H1 (cell line): ENCODE results near the gene TXNRD2. TPM values are rescaled to one million over a fixed set of nuclear protein-coding genes. Genes with fewer than 3 reads are reported as not detected.
A peak's percentile ranks its signal among the peaks of the same experiment; 100 is the strongest.

ENCODE experiments used
- CTCF ChIA-PET: fragments of 300-600 bp; sonication (Branson Sonifier 250); formaldehyde crosslinking; loops from one replicate; lab custom pipeline; 2021; ENCODE audit not compliant: partially characterized antibody; lab: Charles Lee
- POLR2A ChIA-PET: fragments of 300-600 bp; sonication (Branson Sonifier 250); formaldehyde crosslinking; loops from one replicate; lab custom pipeline; 2021; ENCODE audit warnings: inconsistent platforms; ENCODE audit not compliant: partially characterized antibody; lab: Charles Lee
- DNase-seq, 2 experiments: peaks; one replicate each; pipeline versions ENCODE4 v3.0.0 to v3.0.0-alpha.2; 2010 to 2022; ENCODE audit warnings: low spot score in 2 of 2, low read depth in 1 of 2, mixed read lengths in 1 of 2
- FAIRE-seq: peaks from 2 replicates; lab custom pipeline; 2011; peaks lifted over from hg19 to GRCh38; lab: Jason Lieb, UNC
- H2AFZ ChIP-seq: 2 replicates; pipeline ENCODE4 v1.8.1; 2012; ENCODE audit warnings: low read length, inconsistent platforms
- H2AK5ac ChIP-seq: 2 replicates; pipeline ENCODE4 v1.6.1; 2013; ENCODE audit warnings: low read depth, low read length
- H2BK120ac ChIP-seq: replicated peaks from 2 replicates; pipeline ENCODE3; 2013; ENCODE audit warnings: low read depth, low read length, inconsistent platforms
- H2BK12ac ChIP-seq: 2 replicates; pipeline ENCODE4 v1.6.1; 2013; ENCODE audit warnings: low read depth, low read length
- H2BK15ac ChIP-seq: 2 replicates; pipeline ENCODE4 v1.6.1; 2013; ENCODE audit warnings: low read length
- H2BK20ac ChIP-seq: 2 replicates; pipeline ENCODE4 v1.6.1; 2013; ENCODE audit warnings: low read length
- H2BK5ac ChIP-seq: 2 replicates; pipeline ENCODE4 v1.6.1; 2013; ENCODE audit warnings: low read depth, low read length
- H3K14ac ChIP-seq: 2 replicates; pipeline ENCODE4 v1.6.1; 2013; ENCODE audit warnings: inconsistent platforms; ENCODE audit not compliant: insufficient read length
- H3K18ac ChIP-seq: 2 replicates; pipeline ENCODE4 v1.6.1; 2013; ENCODE audit warnings: low read length; ENCODE audit errors: extremely low read depth
- H3K23ac ChIP-seq: 2 replicates; pipeline ENCODE4 v1.6.1; 2013; ENCODE audit warnings: inconsistent platforms; ENCODE audit not compliant: insufficient read length
- H3K23me2 ChIP-seq: 2 replicates; pipeline ENCODE4 v1.6.1; 2013; ENCODE audit warnings: low read depth, low read length
- H3K27ac ChIP-seq: 2 replicates; pipeline ENCODE4 v1.6.1; 2011; ENCODE audit warnings: low read depth, low read length, inconsistent platforms
- H3K27me3 ChIP-seq, 4 experiments: replicated peaks in 1 of 4; 1 replicate in 1 of 4; 2 replicates in 3 of 4; pipeline versions ENCODE4 v1.6.1 to v1.8.1; 2011 to 2013; ENCODE audit warnings: low read length in 3 of 4, mild to moderate bottlenecking in 3 of 4, inconsistent platforms in 2 of 4, mixed read lengths in 2 of 4, moderate library complexity in 1 of 4; ENCODE audit not compliant: control insufficient read depth in 3 of 4, insufficient read depth in 3 of 4; ENCODE audit errors: extremely low read depth in 1 of 4
- H3K36me3 ChIP-seq, 4 experiments: 2 replicates each; pipeline versions ENCODE4 v1.6.1 to v1.8.1; 2011 to 2013; ENCODE audit warnings: mild to moderate bottlenecking in 4 of 4, low read length in 3 of 4, moderate library complexity in 2 of 4, control low read depth in 1 of 4, inconsistent platforms in 1 of 4; ENCODE audit not compliant: insufficient read depth in 4 of 4, control insufficient read depth in 2 of 4
- H3K4ac ChIP-seq: replicated peaks from 2 replicates; pipeline ENCODE3; 2013; ENCODE audit warnings: low read length, low read depth, mixed read lengths, inconsistent platforms; ENCODE audit not compliant: insufficient read length
- H3K4me1 ChIP-seq, 4 experiments: replicated peaks in 1 of 4; 1 replicate in 1 of 4; 2 replicates in 3 of 4; pipeline versions ENCODE4 v1.6.1 to v1.8.1; 2011 to 2013; ENCODE audit warnings: low read length in 3 of 4, inconsistent platforms in 2 of 4, mixed read lengths in 1 of 4; ENCODE audit not compliant: insufficient read depth in 4 of 4, control insufficient read depth in 3 of 4
- H3K4me2 ChIP-seq, 2 experiments: 2 replicates each; pipeline versions ENCODE4 v1.6.1 to v1.8.1; 2011 to 2013; ENCODE audit warnings: low read depth in 2 of 2, low read length in 2 of 2, control low read depth in 1 of 2, inconsistent platforms in 1 of 2, mild to moderate bottlenecking in 1 of 2; ENCODE audit not compliant: insufficient read depth in 1 of 2
- H3K4me3 ChIP-seq, 4 experiments: fragments of 200-600, 300-600 bp in 1 of 4; sonication (generic), shearing (Covaris generic), sonication (Bioruptor Twin) in 1 of 4; 2 replicates each; pipeline versions ENCODE4 v1.5.1 to v1.8.1; 2011 to 2016; ENCODE audit warnings: low read length in 4 of 4, low read depth in 3 of 4, control low read depth in 2 of 4, inconsistent platforms in 2 of 4, mild to moderate bottlenecking in 2 of 4, mixed read lengths in 1 of 4, moderate library complexity in 1 of 4; ENCODE audit not compliant: insufficient read depth in 2 of 4; ENCODE audit errors: extremely low read depth in 1 of 4
- H3K56ac ChIP-seq: replicated peaks from 2 replicates; pipeline ENCODE3; 2013; ENCODE audit warnings: low read depth, mild to moderate bottlenecking, mixed read lengths, low read length, inconsistent platforms; ENCODE audit not compliant: insufficient read length
- H3K79me1 ChIP-seq: 2 replicates; pipeline ENCODE4 v1.6.1; 2013; ENCODE audit warnings: low read depth, low read length, control low read depth
- H3K79me2 ChIP-seq, 2 experiments: 2 replicates each; pipeline versions ENCODE4 v1.6.1 to v1.8.1; 2012 to 2013; ENCODE audit warnings: low read length in 2 of 2, mild to moderate bottlenecking in 2 of 2, inconsistent platforms in 1 of 2; ENCODE audit not compliant: insufficient read depth in 2 of 2, control insufficient read depth in 1 of 2
- H3K9ac ChIP-seq, 4 experiments: replicated peaks in 1 of 4; 1 replicate in 1 of 4; 2 replicates in 3 of 4; pipeline versions ENCODE4 v1.6.1 to v1.8.1; 2011 to 2013; ENCODE audit warnings: low read depth in 3 of 4, low read length in 3 of 4, control low read depth in 2 of 4, mild to moderate bottlenecking in 2 of 4, moderate library complexity in 2 of 4, inconsistent platforms in 1 of 4; ENCODE audit errors: extremely low read depth in 1 of 4
- H3K9me3 ChIP-seq, 2 experiments: 2 replicates each; pipeline versions ENCODE4 v1.6.1 to v1.8.1; 2012 to 2013; ENCODE audit warnings: mild to moderate bottlenecking in 2 of 2, moderate library complexity in 2 of 2, control low read depth in 1 of 2, inconsistent platforms in 1 of 2, low read depth in 1 of 2, low read length in 1 of 2, mixed read lengths in 1 of 2; ENCODE audit not compliant: insufficient read depth in 2 of 2
- H4K20me1 ChIP-seq, 2 experiments: replicated peaks in 1 of 2; 2 replicates each; pipeline versions ENCODE3 to v1.8.1; 2011 to 2013; ENCODE audit warnings: inconsistent platforms in 2 of 2, low read length in 2 of 2, mild to moderate bottlenecking in 1 of 2; ENCODE audit not compliant: insufficient read depth in 2 of 2, control insufficient read depth in 1 of 2
- H4K5ac ChIP-seq: 2 replicates; pipeline ENCODE4 v1.6.1; 2013; ENCODE audit warnings: low read length, low read depth, mixed read lengths, inconsistent platforms; ENCODE audit not compliant: insufficient read length
- H4K8ac ChIP-seq: 2 replicates; pipeline ENCODE4 v1.8.0; 2013; ENCODE audit warnings: mild to moderate bottlenecking, moderate library complexity, low read length, inconsistent platforms; ENCODE audit not compliant: insufficient read depth; ENCODE audit errors: extremely low read depth
- H4K91ac ChIP-seq: replicated peaks from 2 replicates; pipeline ENCODE3; 2013; ENCODE audit warnings: low read length, mixed read lengths, inconsistent platforms; ENCODE audit not compliant: insufficient read length
- BCL11A ChIP-seq, 2 experiments: IDR thresholded peaks; one replicate each; pipeline ENCODE4 v1.6.1; 2011; ENCODE audit warnings: low read depth in 2 of 2, low read length in 2 of 2, mild to moderate bottlenecking in 2 of 2
- CEBPB ChIP-seq: IDR thresholded peaks from 2 replicates; pipeline ENCODE4 v1.6.1; 2012; ENCODE audit warnings: low read depth, low read length
- E2F6 ChIP-seq: IDR thresholded peaks from 2 replicates; pipeline ENCODE4 v1.6.1; 2012; ENCODE audit warnings: inconsistent platforms
- KDM5A ChIP-seq: fragments of 200-600 bp; IDR thresholded peaks from 2 replicates; pipeline ENCODE4 v1.7.1; 2012; ENCODE audit warnings: mild to moderate bottlenecking, low read length, inconsistent platforms, mixed read lengths
- RAD21 ChIP-seq, 2 experiments: IDR thresholded peaks in 1 of 2; conservative IDR thresholded peaks in 1 of 2; 2 replicates each; pipeline ENCODE4 v1.6.1; 2011; ENCODE audit warnings: low read depth in 2 of 2, low read length in 2 of 2, improper control_type of control experiment in 1 of 2, inconsistent platforms in 1 of 2, mild to moderate bottlenecking in 1 of 2, moderate library complexity in 1 of 2
- SIN3A ChIP-seq, 2 experiments: IDR thresholded peaks in 1 of 2; conservative IDR thresholded peaks in 1 of 2; 2 replicates each; pipeline ENCODE4 v1.6.1; 2011 to 2012; ENCODE audit warnings: low read length in 2 of 2, improper control_type of control experiment in 1 of 2, low read depth in 1 of 2, mild to moderate bottlenecking in 1 of 2
- SP1 ChIP-seq: IDR thresholded peaks from 2 replicates; pipeline ENCODE4 v1.6.1; 2011; ENCODE audit warnings: low read depth, low read length
- SUZ12 ChIP-seq: fragments of 200-600 bp; sonication (generic); IDR thresholded peaks from 2 replicates; pipeline ENCODE4 v1.6.1; 2012; ENCODE audit warnings: mild to moderate bottlenecking, inconsistent platforms, low read length, moderate library complexity, mixed read lengths
- TBP ChIP-seq: IDR thresholded peaks from 2 replicates; pipeline ENCODE4 v1.6.1; 2011; ENCODE audit warnings: low read depth, low read length, improper control_type of control experiment
- TCF12 ChIP-seq: IDR thresholded peaks from 2 replicates; pipeline ENCODE4 v1.6.1; 2011; ENCODE audit warnings: low read depth, mild to moderate bottlenecking, low read length
- WGBS, 2 experiments: shearing (Covaris generic) in 1 of 2; methylation state at CpG; one replicate each; pipeline versions ENCODE4 v1.1.6 to v1.1.7; 2013 to 2015; ENCODE audit warnings: low lambda C conversion rate in 2 of 2, mixed read lengths in 2 of 2, inconsistent platforms in 1 of 2, low coverage in 1 of 2, missing lambda C conversion rate in 1 of 2; ENCODE audit not compliant: insufficient replicate concordance in 2 of 2, insufficient coverage in 1 of 2, insufficient read length in 1 of 2; ENCODE audit errors: extremely low coverage in 1 of 2, missing lambda C conversion rate in 1 of 2; 5-methylcytosine and 5-hydroxymethylcytosine counted together
- polyA plus RNA-seq, 7 experiments: library from polyadenylated mRNA; depleted of rRNA in 3 of 7; stranded (reverse) in 5 of 7; unstranded in 2 of 7; fragments of >200 nt in 5 of 7; fragments of 200-250 nt in 2 of 7; gene quantifications; 1 replicate in 5 of 7; 2 replicates in 1 of 7; 4 replicates in 1 of 7; pipeline versions ENCODE4 v1.2.1 to v1.2.3, GENCODE V29; 2011 to 2013; ENCODE audit warnings: missing spikeins in 2 of 7, mixed read lengths in 2 of 7
- total RNA-seq: library from RNA; stranded (reverse); fragmentation: NEBNext Ultra II Directional; extraction: Animal tissue kit (Norgen Biotek cat#: 25700); gene quantifications from 2 replicates; pipeline ENCODE4 v1.2.1, GENCODE V29; 2021

The TXNRD2 gene
- total and polyA plus RNA-seq, 2 of the 8 experiments (the other 6 are each of a cell fraction or from before 2014, with no cell fraction given), result 14.8 to 21.9 TPM

- POLR2A ChIA-PET, result interaction anchor here (1.0 kb wide), 1 partner anchor 10 kb away, joined by 3 read pairs; no protein-coding TSS in a partner anchor
- H3K4me1 ChIP-seq, result peaks cover 0 to 8% (median 7%) of the 10 kb centered on the region in 4 experiments; a peak in 5 of 7 replicates
- peaks cover 0 to 8% of the 10 kb centered on the region in 2 experiments; a peak in 1 of 4 replicates for H3K79me2 ChIP-seq
- H3K18ac ChIP-seq, result no peak overlapping the region
- peak overlapping the region; percentile 17; the same call in 1 of the 2 replicates for H4K8ac ChIP-seq
- H2AFZ ChIP-seq, result no peak overlapping the region
- H2BK5ac ChIP-seq, result no peak overlapping the region
- H4K5ac ChIP-seq, result no peak overlapping the region
- 92% methylated on average over 16 of the region's 16 CpGs; no CpG with 5 or more reads in 1 of the 2 experiments for WGBS, 2 experiments
- no peak overlapping the region for H2BK15ac ChIP-seq
- H2BK12ac ChIP-seq, result no peak overlapping the region
- no peak overlapping the region for H3K4me3 ChIP-seq
- peaks cover 2 to 33% (median 8%) of the 10 kb centered on the region in 4 experiments; a peak in 7 of 8 replicates for H3K36me3 ChIP-seq
- H3K14ac ChIP-seq, result no peak overlapping the region
- H3K9me3 ChIP-seq, result no peaks in the 10 kb centered on the region
- H3K23ac ChIP-seq, result no peak overlapping the region
- H3K4ac ChIP-seq, result no peak overlapping the region
- H4K20me1 ChIP-seq, result peaks cover 10 to 29% of the 10 kb centered on the region in 2 experiments
- no peaks in the 10 kb centered on the region for H3K27me3 ChIP-seq
- H3K56ac ChIP-seq, result no peak overlapping the region
- no peak overlapping the region for H2AK5ac ChIP-seq
- H3K9ac ChIP-seq, result no peak overlapping the region
- no peak overlapping the region for H2BK20ac ChIP-seq
- H3K79me1 ChIP-seq, result peaks cover 24% of the 10 kb centered on the region
- DNase-seq (no peak), FAIRE-seq (no peak)
- H2BK120ac ChIP-seq, result no peak overlapping the region
- no peak overlapping the region for H3K27ac ChIP-seq
- CTCF ChIA-PET, result interaction anchor here (0.8 to 2.1 kb wide), 4 partner anchors 9 to 34 kb away, joined by 3 to 10 read pairs (median 4); no protein-coding TSS in a partner anchor
- H4K91ac ChIP-seq, result no peak overlapping the region
- no peak overlapping the region for H3K4me2 ChIP-seq
- peaks cover 2% of the 10 kb centered on the region; the same call in 1 of the 2 replicates for H3K23me2 ChIP-seq
- no peak for TF ChIP-seq RAD21 (IDR thresholded peaks at IDR 0.05 in 1 of 2, conservative IDR thresholded peaks at IDR 0.05 in 1 of 2; ENCODE audit: low read depth in 2 of 2, low read length in 2 of 2)
- no peak for TF ChIP-seq SIN3A (conservative IDR thresholded peaks at IDR 0.05 in 1 of 2, IDR thresholded peaks at IDR 0.05 in 1 of 2; ENCODE audit: low read depth in 1 of 2, low read length in 2 of 2)
- TF ChIP-seq TBP, result no peak
- TF ChIP-seq E2F6, result no peak
- TF ChIP-seq SUZ12, result no peak
- no peak for TF ChIP-seq BCL11A (IDR thresholded peaks at IDR 0.05; ENCODE audit: low read depth in 2 of 2, low read length in 2 of 2)
- TF ChIP-seq TCF12, result no peak
- TF ChIP-seq SP1, result no peak
- TF ChIP-seq KDM5A, result no peak
- no peak for TF ChIP-seq CEBPB
Observed at GRCh38 chr22:19981961-19982920, 40.6 kb upstream of the TXNRD2 start.
